ENCODE results near the gene KIAA0408. TPM values are rescaled to one million over a fixed set of nuclear protein-coding genes. Genes with fewer than 3 reads are reported as not detected.

The KIAA0408 gene
- total RNA-seq (1 to 10 TPM; 6.8 to 6.9 TPM), polyA plus RNA-seq (1 to 10 TPM in 1 of 2 donors, not detected in 1; 1.8 TPM)

GRCh38 chr6:127459231-127459641 is at the start of gene KIAA0408:
Gene KIAA0408 (minus strand): TSS chr6:127459389. CDS start chr6:127453981, 5,408 bp downstream.
- Mint-ChIP-seq H3K27ac (no peak within 1 kb of the TSS), H3K4me1 (peaks cover 0 to 2% (median 0%) of the 10 kb centered on the region in 4 donors), H3K36me3 (peaks cover 0 to 3% of the 10 kb centered on the region in 2 donors), H3K4me3 (no peak within 1 kb of the TSS), H3K27me3 (no peaks in the 10 kb centered on the region), H3K9me3 (no peaks in the 10 kb centered on the region)
- ChIA-PET POLR2A (ENCODE audit: partially characterized antibody) (no interaction called here), CTCF (ENCODE audit: partially characterized antibody) (interaction anchor here (1.1 to 1.2 kb wide), 2 partner anchors 11 to 80 kb away, joined by 3 read pairs; no protein-coding TSS in a partner anchor)
- H3K4me1 ChIP-seq (ENCODE audit: insufficient read depth, low read length): no peaks in the 10 kb centered on the region
- H3K9me3 ChIP-seq (ENCODE audit: control insufficient read depth in 1 of 2, low read length in 2 of 2): no peaks in the 10 kb centered on the region
- no peaks in the 10 kb centered on the region for H3K27me3 ChIP-seq (ENCODE audit: insufficient read depth, low read length)
- intact Hi-C loops (cut with micrococcal nuclease): no loop called here
- H3K4me3 ChIP-seq (ENCODE audit: low read length in 2 of 2): no peak within 1 kb of the TSS
- no peaks in the 10 kb centered on the region for H3K36me3 ChIP-seq (ENCODE audit: insufficient read depth, low read length)
- no peak for DNase-seq
- no peak within 1 kb of the TSS for H3K27ac ChIP-seq (ENCODE audit: low read depth, low read length)

GRCh38 chr6:127506894-127507293 is 47.7 kb upstream of the KIAA0408 start:
- Mint-ChIP-seq H3K27me3 (no peaks in the 10 kb centered on the region), H3K4me1 (no peaks in the 10 kb centered on the region), H3K27ac (no peak overlapping the region), H3K36me3 (peaks cover 14 to 21% of the 10 kb centered on the region in 2 donors), H3K9me3 (no peaks in the 10 kb centered on the region), H3K4me3 (no peak overlapping the region)
- Histone ChIP-seq H3K4me3 (ENCODE audit: low read length in 2 of 2) (no peak overlapping the region), H3K9me3 (ENCODE audit: control insufficient read depth in 1 of 2, low read length in 2 of 2) (no peaks in the 10 kb centered on the region), H3K27ac (ENCODE audit: low read depth, low read length) (no peak overlapping the region), H3K4me1 (ENCODE audit: insufficient read depth, low read length) (no peaks in the 10 kb centered on the region), H3K36me3 (ENCODE audit: insufficient read depth, low read length) (no peaks in the 10 kb centered on the region), H3K27me3 (ENCODE audit: insufficient read depth, low read length) (no peaks in the 10 kb centered on the region)
- ChIA-PET CTCF (ENCODE audit: partially characterized antibody) (interaction anchor here (6.1 kb wide), 1 partner anchor 10 kb away, joined by 49 read pairs; the partner anchor contains the start of gene MTCL3), POLR2A (ENCODE audit: partially characterized antibody) (no interaction called here)
- no peak for DNase-seq
- intact Hi-C loops (cut with micrococcal nuclease): no loop called here

GRCh38 chr6:127503022-127503421 is 43.8 kb upstream of the KIAA0408 start:
- ChIA-PET CTCF (ENCODE audit: partially characterized antibody) (interaction anchor here (8.5 kb wide), 1 partner anchor 13 kb away, joined by 68 read pairs; the partner anchor contains the start of gene MTCL3), POLR2A (ENCODE audit: partially characterized antibody) (no interaction called here)
- DNase-seq: no peak
- no peaks in the 10 kb centered on the region for H3K36me3 ChIP-seq (ENCODE audit: insufficient read depth, low read length)
- H3K9me3 ChIP-seq (ENCODE audit: control insufficient read depth in 1 of 2, low read length in 2 of 2): no peaks in the 10 kb centered on the region
- Mint-ChIP-seq H3K9me3 (no peaks in the 10 kb centered on the region), H3K4me3 (no peak overlapping the region), H3K4me1 (no peaks in the 10 kb centered on the region), H3K27me3 (no peaks in the 10 kb centered on the region), H3K27ac (no peak overlapping the region), H3K36me3 (peaks cover 4 to 7% of the 10 kb centered on the region in 2 donors)
- no peaks in the 10 kb centered on the region for H3K27me3 ChIP-seq (ENCODE audit: insufficient read depth, low read length)
- no peaks in the 10 kb centered on the region for H3K4me1 ChIP-seq (ENCODE audit: insufficient read depth, low read length)
- intact Hi-C loops (cut with micrococcal nuclease): no loop called here
- no peak overlapping the region for H3K4me3 ChIP-seq (ENCODE audit: low read length in 2 of 2)
- no peak overlapping the region for H3K27ac ChIP-seq (ENCODE audit: low read depth, low read length)

- Mint-ChIP-seq H3K27ac (no peak overlapping the region), H3K4me3 (no peak overlapping the region), H3K9me3 (no peaks in the 10 kb centered on the region), H3K36me3 (peaks cover 0 to 7% of the 10 kb centered on the region in 2 donors), H3K4me1 (peaks cover 0 to 4% (median 2%) of the 10 kb centered on the region in 4 donors), H3K27me3 (no peaks in the 10 kb centered on the region)
- no peak overlapping the region for H3K27ac ChIP-seq (ENCODE audit: low read depth, low read length)
- H3K9me3 ChIP-seq (ENCODE audit: control insufficient read depth in 1 of 2, low read length in 2 of 2): no peaks in the 10 kb centered on the region
- no peaks in the 10 kb centered on the region for H3K27me3 ChIP-seq (ENCODE audit: insufficient read depth, low read length)
- DNase-seq: no peak
- intact Hi-C loops (cut with micrococcal nuclease): no loop called here
- POLR2A ChIA-PET (ENCODE audit: partially characterized antibody): interaction anchor here (0.9 kb wide), 1 partner anchor 17 kb away, joined by 3 read pairs; no protein-coding TSS in a partner anchor
- H3K4me1 ChIP-seq (ENCODE audit: insufficient read depth, low read length): peaks cover 4% of the 10 kb centered on the region
- CTCF ChIA-PET (ENCODE audit: partially characterized antibody): interaction anchor here (8.5 kb wide), 1 partner anchor 19 kb away, joined by 68 read pairs; the partner anchor contains the start of gene MTCL3
- H3K36me3 ChIP-seq (ENCODE audit: insufficient read depth, low read length): no peaks in the 10 kb centered on the region
- no peak overlapping the region for H3K4me3 ChIP-seq (ENCODE audit: low read length in 2 of 2)
Measured at GRCh38 chr6:127497410-127497809, 38.2 kb upstream of the KIAA0408 start.

- CTCF ChIA-PET (ENCODE audit: partially characterized antibody): interaction anchor here (8.5 kb wide), 1 partner anchor 20 kb away, joined by 68 read pairs; the partner anchor contains the start of gene MTCL3
- intact Hi-C loops (cut with micrococcal nuclease): no loop called here
- H3K27ac Mint-ChIP-seq: no peak overlapping the region
Measured at GRCh38 chr6:127496471-127496870, 37.3 kb upstream of the KIAA0408 start.

GRCh38 chr6:127494240-127494767 is 35.1 kb upstream of the KIAA0408 start:
- POLR2A ChIA-PET (ENCODE audit: partially characterized antibody): no interaction called here
- intact Hi-C loops (cut with micrococcal nuclease): no loop called here
- no peaks in the 10 kb centered on the region for H3K9me3 Mint-ChIP-seq
- peaks cover 0 to 22% of the 10 kb centered on the region in 2 donors for H3K36me3 Mint-ChIP-seq
- H3K4me1 ChIP-seq (ENCODE audit: insufficient read depth, low read length): peaks cover 4% of the 10 kb centered on the region
- H3K4me3 Mint-ChIP-seq: no peak overlapping the region
- no peaks in the 10 kb centered on the region for H3K9me3 ChIP-seq (ENCODE audit: control insufficient read depth in 1 of 2, low read length in 2 of 2)
- H3K4me1 Mint-ChIP-seq: peaks cover 0 to 10% (median 5%) of the 10 kb centered on the region in 4 donors
- H3K4me3 ChIP-seq (ENCODE audit: low read length in 2 of 2): no peak overlapping the region
- H3K27ac ChIP-seq (ENCODE audit: low read depth, low read length): no peak overlapping the region
- no peak for DNase-seq
- H3K36me3 ChIP-seq (ENCODE audit: insufficient read depth, low read length): no peaks in the 10 kb centered on the region
- no peaks in the 10 kb centered on the region for H3K27me3 Mint-ChIP-seq
- CTCF ChIA-PET (ENCODE audit: partially characterized antibody): interaction anchor here (0.8 to 2.9 kb wide), 3 partner anchors 10 to 24 kb away, joined by 3 to 13 read pairs (median 4); partner anchors contain the start of gene MTCL3
- H3K27ac Mint-ChIP-seq: no peak overlapping the region
- no peaks in the 10 kb centered on the region for H3K27me3 ChIP-seq (ENCODE audit: insufficient read depth, low read length)

More at GRCh38 chr6:127496471-127496870, 37.3 kb upstream of the KIAA0408 start:
- H3K4me1 Mint-ChIP-seq: peaks cover 0 to 4% (median 2%) of the 10 kb centered on the region in 4 donors
- Histone ChIP-seq H3K4me3 (ENCODE audit: low read length in 2 of 2) (no peak overlapping the region), H3K4me1 (ENCODE audit: insufficient read depth, low read length) (peaks cover 4% of the 10 kb centered on the region), H3K27ac (ENCODE audit: low read depth, low read length) (no peak overlapping the region), H3K9me3 (ENCODE audit: control insufficient read depth in 1 of 2, low read length in 2 of 2) (no peaks in the 10 kb centered on the region), H3K36me3 (ENCODE audit: insufficient read depth, low read length) (no peaks in the 10 kb centered on the region), H3K27me3 (ENCODE audit: insufficient read depth, low read length) (no peaks in the 10 kb centered on the region)
- POLR2A ChIA-PET (ENCODE audit: partially characterized antibody): interaction anchor here (1.4 kb wide), 1 partner anchor 12 kb away, joined by 3 read pairs; no protein-coding TSS in a partner anchor
- no peaks in the 10 kb centered on the region for H3K9me3 Mint-ChIP-seq
- peaks cover 0 to 12% of the 10 kb centered on the region in 2 donors for H3K36me3 Mint-ChIP-seq
- H3K4me3 Mint-ChIP-seq: no peak overlapping the region
- DNase-seq: no peak
- H3K27me3 Mint-ChIP-seq: no peaks in the 10 kb centered on the region

- Mint-ChIP-seq H3K36me3 (peaks cover 0 to 15% of the 10 kb centered on the region in 2 donors), H3K4me3 (no peak overlapping the region), H3K27me3 (no peaks in the 10 kb centered on the region), H3K4me1 (peaks cover 12 to 23% (median 17%) of the 10 kb centered on the region in 4 donors), H3K27ac (peak overlapping the region in 1 of 7 donors; percentile 31), H3K9me3 (no peaks in the 10 kb centered on the region)
- ChIA-PET POLR2A (ENCODE audit: partially characterized antibody) (no interaction called here), CTCF (ENCODE audit: partially characterized antibody) (interaction anchor here (0.9 to 10.6 kb wide), 4 partner anchors 17 to 53 kb away, joined by 3 to 125 read pairs (median 6); partner anchors contain the start of gene MTCL3)
- H3K9me3 ChIP-seq (ENCODE audit: control insufficient read depth in 1 of 2, low read length in 2 of 2): no peaks in the 10 kb centered on the region
- H3K36me3 ChIP-seq (ENCODE audit: insufficient read depth, low read length): no peaks in the 10 kb centered on the region
- intact Hi-C loops (cut with micrococcal nuclease): no loop called here
- DNase-seq: no peak
- no peak overlapping the region for H3K4me3 ChIP-seq (ENCODE audit: low read length in 2 of 2)
- no peaks in the 10 kb centered on the region for H3K27me3 ChIP-seq (ENCODE audit: insufficient read depth, low read length)
- no peak overlapping the region for H3K27ac ChIP-seq (ENCODE audit: low read depth, low read length)
- peaks cover 13% of the 10 kb centered on the region for H3K4me1 ChIP-seq (ENCODE audit: insufficient read depth, low read length)
Measured at GRCh38 chr6:127489248-127489647, 30.1 kb upstream of the KIAA0408 start.

Data from CD4-positive, alpha-beta memory T cell (primary cell).